ENCODE results near the gene ADSL. TPM values are rescaled to one million over a fixed set of nuclear protein-coding genes. Genes with fewer than 3 reads are reported as not detected.

Gene ADSL
- total RNA-seq, 1 donor: 107 TPM

DNA sequence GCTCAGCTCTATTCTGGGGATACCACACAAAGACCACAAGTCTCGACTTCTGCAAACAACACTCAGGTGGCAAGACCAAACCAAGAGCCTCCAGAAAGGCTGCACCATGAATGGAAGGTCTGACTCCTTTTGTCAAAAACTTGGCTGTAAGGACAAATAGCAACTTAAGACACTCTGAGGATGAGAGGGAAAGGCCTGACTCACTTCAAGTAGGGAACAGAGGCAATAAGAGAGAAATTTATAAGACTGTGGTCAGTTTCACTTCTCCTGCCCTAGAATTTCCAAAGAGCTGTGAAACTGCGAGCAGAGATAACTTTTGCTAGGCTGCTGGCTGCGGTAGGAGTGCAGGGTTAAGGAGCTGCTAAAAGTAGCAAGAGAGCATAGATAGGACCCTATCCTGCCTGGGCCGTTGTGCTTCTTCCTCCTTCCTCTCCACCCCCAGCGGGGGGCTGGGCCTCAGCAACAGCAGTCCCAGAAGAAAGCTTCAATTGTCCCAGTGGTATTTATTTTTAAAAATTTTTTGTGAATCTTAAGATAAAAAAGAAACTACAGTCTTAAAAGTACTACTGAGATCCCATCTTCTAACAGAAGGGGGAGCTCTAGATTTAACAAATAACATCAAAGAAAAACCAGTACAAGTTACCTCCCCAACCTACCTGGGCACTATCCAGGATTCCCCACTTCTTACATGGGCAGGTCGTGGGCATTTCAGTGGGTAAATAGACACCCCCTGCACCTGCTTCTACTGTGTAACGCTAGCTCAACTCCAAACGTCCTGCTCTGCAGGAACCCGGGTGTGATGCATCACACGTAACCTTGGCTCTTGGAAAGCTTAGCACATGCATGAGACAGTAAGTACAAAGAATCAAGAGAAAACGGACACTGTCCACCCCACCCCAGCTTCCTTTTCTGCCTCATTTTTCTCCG lies 90.5 kb downstream of the ADSL start:
- peak; percentile 86 for DNase-seq (ENCODE audit: low read depth)
- peak overlapping the region; percentile 50 for H3K4me3 ChIP-seq (ENCODE audit: low read depth, low read length)
- TF ChIP-seq, protein P1, sequence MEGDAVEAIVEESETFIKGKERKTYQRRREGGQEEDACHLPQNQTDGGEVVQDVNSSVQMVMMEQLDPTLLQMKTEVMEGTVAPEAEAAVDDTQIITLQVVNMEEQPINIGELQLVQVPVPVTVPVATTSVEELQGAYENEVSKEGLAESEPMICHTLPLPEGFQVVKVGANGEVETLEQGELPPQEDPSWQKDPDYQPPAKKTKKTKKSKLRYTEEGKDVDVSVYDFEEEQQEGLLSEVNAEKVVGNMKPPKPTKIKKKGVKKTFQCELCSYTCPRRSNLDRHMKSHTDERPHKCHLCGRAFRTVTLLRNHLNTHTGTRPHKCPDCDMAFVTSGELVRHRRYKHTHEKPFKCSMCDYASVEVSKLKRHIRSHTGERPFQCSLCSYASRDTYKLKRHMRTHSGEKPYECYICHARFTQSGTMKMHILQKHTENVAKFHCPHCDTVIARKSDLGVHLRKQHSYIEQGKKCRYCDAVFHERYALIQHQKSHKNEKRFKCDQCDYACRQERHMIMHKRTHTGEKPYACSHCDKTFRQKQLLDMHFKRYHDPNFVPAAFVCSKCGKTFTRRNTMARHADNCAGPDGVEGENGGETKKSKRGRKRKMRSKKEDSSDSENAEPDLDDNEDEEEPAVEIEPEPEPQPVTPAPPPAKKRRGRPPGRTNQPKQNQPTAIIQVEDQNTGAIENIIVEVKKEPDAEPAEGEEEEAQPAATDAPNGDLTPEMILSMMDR (IDR thresholded peaks at IDR 0.05; ENCODE audit: insufficient read depth, low read length): peak; percentile 59

Other genes starting within 250 kb of the ADSL start
- 19.1 and 35.3 TPM in 2 replicates for gene TNRC6B, start 168.6 kb upstream of the ADSL start, total RNA-seq (ENCODE audit: low replicate concordance)
- gene SGSM3, start 24.1 kb downstream of the ADSL start, total RNA-seq (ENCODE audit: low replicate concordance): 20.2 and 47.0 TPM in 2 replicates